NCI-H526 treated with DMSO at 0.1 percent for 48 hours (cell line): Measurements from ENCODE around the gene AMPH.
"Not testable (repeated sequence)": the region's sequence is repeated elsewhere in the genome, so short reads cannot be mapped to it uniquely, and the experiment has no call there.

Experiments used
- DNase-seq: peaks from one replicate; lab custom pipeline; 2025; lab: John Stamatoyannopoulos, UW

Gene AMPH

GRCh38 chr7:38350777-38351176, 280.4 kb downstream of the AMPH start:
- not testable (repeated sequence) for DNase-seq

- DNase-seq, result not testable (repeated sequence)
Observed at GRCh38 chr7:38349869-38350583, 281.1 kb downstream of the AMPH start.

- not testable (repeated sequence) for DNase-seq
Observed at GRCh38 chr7:38349126-38349795, 281.9 kb downstream of the AMPH start.

- not testable (repeated sequence) for DNase-seq
Observed at GRCh38 chr7:38345299-38346172, 285.6 kb downstream of the AMPH start.

- DNase-seq, result not testable (repeated sequence)
Observed at GRCh38 chr7:38344741-38345140, 286.4 kb downstream of the AMPH start.

GRCh38 chr7:38342135-38342534, 289.0 kb downstream of the AMPH start:
- not testable (repeated sequence) for DNase-seq

- DNase-seq, result not testable (repeated sequence)
Observed at GRCh38 chr7:38341172-38341705, 289.9 kb downstream of the AMPH start.

- no peak for DNase-seq
Observed at GRCh38 chr7:38339953-38340819, 291.0 kb downstream of the AMPH start.

GRCh38 chr7:38336148-38336515, 295.0 kb downstream of the AMPH start:
- not testable (repeated sequence) for DNase-seq

- no peak for DNase-seq
Observed at GRCh38 chr7:38335492-38336147, 295.6 kb downstream of the AMPH start.

GRCh38 chr7:38335128-38335491, 296.1 kb downstream of the AMPH start:
- DNase-seq, result no peak

- no peak for DNase-seq
Observed at GRCh38 chr7:38334163-38334562, 297.0 kb downstream of the AMPH start.
